Astrocyte of the cerebellum (primary cell): ENCODE results near the gene RAD51B.

Experiments
- DNase-seq: peaks from one replicate; pipeline ENCODE4 v3.0.0-alpha.2; 2011; ENCODE audit warnings: low read depth
- H3K4me3 ChIP-seq: 2 replicates; pipeline ENCODE4 v1.5.1; 2011; ENCODE audit warnings: mild to moderate bottlenecking, low read depth, low read length, moderate library complexity
- in situ Hi-C: cut with HindIII; loops from 2 replicates; pipeline ENCODE4 v1.10.0; 2017; ENCODE audit warnings: low sequenced_read_pairs
- TF ChIP-seq, protein P1 (sequence below): IDR thresholded peaks from 2 replicates; pipeline ENCODE4 v1.5.1; 2012; ENCODE audit warnings: low read length, low read depth, moderate library complexity, mild to moderate bottlenecking; ENCODE audit errors: missing control alignments

RAD51B gene

DNA sequence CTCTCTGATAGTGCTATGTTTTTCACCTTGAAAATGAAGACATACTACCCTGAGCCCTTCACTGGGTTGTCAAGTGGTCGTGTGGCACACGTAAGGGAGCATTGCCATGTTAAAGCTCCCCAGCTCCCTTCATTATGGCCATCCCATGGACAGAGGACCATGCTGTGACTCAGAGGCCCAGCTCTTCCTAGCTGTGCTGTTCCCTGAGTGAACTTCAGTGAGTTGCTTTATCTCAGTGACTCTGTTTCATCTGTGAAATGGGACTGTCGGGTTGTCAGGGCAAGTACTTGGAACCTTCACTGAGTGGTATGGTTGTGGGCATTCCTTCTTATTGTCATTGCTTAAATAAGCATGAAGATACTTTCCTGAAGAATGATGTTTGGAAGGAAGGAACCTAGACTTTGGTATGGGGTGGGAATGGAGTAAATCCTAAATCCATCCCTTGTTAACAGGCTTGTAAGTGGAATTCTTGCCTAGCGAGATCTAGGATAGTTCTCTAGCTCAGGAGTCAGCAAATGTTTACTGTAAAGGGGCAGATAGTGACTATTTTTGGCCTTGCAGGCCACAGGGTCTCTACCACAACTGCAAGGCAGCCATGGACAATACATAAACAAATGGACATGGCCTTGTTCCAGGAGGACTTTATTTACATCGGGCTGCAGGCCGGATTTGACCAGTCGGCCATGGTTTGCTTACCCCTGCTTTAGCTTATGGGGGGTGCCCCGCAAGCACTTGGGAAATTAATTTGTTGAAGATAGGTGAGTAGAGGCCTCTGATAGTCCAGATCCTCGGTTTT, 689.8 kb downstream of the RAD51B start:
- H3K4me3 ChIP-seq: no peak overlapping the region
- no peak for DNase-seq
- TF ChIP-seq, protein P1, sequence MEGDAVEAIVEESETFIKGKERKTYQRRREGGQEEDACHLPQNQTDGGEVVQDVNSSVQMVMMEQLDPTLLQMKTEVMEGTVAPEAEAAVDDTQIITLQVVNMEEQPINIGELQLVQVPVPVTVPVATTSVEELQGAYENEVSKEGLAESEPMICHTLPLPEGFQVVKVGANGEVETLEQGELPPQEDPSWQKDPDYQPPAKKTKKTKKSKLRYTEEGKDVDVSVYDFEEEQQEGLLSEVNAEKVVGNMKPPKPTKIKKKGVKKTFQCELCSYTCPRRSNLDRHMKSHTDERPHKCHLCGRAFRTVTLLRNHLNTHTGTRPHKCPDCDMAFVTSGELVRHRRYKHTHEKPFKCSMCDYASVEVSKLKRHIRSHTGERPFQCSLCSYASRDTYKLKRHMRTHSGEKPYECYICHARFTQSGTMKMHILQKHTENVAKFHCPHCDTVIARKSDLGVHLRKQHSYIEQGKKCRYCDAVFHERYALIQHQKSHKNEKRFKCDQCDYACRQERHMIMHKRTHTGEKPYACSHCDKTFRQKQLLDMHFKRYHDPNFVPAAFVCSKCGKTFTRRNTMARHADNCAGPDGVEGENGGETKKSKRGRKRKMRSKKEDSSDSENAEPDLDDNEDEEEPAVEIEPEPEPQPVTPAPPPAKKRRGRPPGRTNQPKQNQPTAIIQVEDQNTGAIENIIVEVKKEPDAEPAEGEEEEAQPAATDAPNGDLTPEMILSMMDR: no peak
- in situ Hi-C loops: loop anchor here (10.0 kb wide), 1 partner anchor 55 kb away; no protein-coding TSS in a partner anchor

DNA sequence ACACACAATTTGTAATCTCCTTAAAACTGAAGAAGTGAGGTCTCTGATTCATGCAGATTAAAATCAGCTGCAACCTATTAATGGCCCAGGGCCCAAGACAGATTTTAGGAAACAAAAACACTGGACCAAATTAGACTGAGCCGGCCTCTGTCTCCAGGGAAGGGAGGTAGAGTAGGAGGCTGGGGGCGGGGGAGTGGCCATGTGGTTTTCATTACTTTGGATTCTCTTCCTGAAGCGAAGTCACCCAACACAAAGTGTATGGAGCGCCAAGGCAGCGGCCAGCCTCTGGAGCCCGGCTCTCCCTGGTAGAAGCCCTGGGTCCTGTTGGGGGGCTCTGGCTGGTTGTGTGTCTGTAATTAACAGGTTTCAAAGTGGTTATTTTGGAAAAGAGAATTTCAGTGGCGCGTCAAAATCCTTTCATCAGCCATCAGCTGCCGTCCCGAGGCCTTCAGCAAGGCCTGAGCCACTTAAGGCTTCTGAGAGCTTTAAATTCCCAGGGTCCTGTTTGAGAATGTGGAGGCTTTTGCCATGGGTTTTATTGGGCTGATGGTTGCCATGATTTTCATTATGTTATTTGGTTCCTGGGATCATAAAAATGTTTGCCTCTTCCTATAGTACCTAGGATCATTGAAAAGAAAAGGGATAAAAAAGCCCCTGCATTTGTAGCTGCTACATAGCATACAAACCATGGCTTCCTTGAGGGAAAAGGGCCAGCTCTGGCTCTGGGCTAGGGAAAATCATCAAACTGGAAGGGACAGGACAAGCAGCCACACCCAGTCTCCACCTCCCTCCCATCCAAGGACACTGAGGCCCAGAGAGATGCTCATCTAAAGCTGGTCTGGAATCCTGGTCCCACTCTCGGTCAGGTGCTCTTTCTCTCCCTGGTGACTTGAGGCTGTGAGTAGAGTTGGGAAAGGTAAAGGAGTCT, 690.9 kb downstream of the RAD51B start:
- in situ Hi-C loops: no loop called here
- TF ChIP-seq, protein P1: no peak

DNA sequence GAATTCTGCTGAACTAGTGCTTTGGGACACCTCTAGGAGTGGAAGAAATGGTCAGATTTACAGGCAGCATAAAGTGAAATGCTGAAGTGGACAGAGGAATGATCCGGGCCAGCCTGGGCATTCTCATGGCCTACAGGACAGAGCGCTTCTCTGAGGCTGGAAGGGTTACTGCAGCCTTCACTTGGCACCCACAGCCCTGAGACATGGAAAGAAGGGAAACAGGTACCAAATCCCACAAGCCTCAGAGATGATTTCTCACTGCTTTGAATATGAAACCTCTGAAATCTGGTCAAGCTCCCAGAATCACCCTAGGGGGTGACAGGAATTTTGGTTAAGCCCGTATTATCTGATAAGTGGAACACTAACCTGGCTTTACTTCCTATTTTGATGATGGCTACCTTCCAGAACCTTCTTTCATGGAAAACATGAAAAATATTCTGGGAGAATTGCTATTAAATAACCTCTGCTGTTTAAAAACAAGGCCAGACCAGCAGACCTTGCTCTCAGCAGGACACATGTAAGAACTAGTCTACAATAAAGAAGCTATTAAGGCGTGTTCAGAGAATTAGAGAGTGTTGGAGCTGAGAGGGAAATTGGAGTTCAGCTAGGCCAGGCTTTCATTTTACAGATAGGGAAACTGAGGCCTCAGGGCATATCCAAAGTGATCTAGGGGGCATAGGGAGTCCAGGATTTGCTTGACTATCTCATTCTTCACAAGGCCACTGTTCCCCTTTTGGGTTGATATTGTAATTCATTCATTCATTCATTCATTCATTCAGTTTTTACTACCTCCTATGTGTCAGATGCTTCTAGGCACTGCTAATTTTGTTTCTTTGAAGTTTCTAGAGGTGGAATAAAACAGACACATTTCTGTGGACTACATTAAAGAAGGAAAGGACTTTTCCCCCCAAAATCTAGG, 691.8 kb downstream of the RAD51B start:
- in situ Hi-C loops: no loop called here
- DNase-seq: peak; percentile 81
- TF ChIP-seq, protein P1: peak; percentile 17
- no peak overlapping the region for H3K4me3 ChIP-seq

More for the DNA sequence above, 690.9 kb downstream of the RAD51B start:
- H3K4me3 ChIP-seq: no peak overlapping the region
- DNase-seq: peak; percentile 8

DNA sequence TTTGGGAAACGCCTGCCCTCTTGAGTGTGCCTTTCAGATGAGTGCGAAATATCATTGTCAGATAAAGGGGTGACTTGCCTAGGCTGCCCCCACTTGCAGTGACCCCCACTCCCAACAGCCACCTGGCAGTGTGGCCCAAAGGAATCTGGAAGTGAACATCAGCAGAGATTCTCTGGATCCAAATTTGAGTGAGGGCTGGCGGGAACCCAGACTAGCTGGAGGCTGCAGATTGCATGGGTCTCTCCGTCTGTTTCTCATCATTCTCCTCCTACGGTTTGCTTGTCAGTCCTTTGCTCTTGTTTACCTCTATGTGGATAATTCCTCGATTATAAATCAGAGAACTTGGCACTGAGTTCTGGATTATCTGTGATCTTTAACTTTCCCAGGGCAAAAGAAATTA, 692.5 kb downstream of the RAD51B start:
- TF ChIP-seq, protein P1: no peak
- in situ Hi-C loops: no loop called here
- no peak for DNase-seq

DNA sequence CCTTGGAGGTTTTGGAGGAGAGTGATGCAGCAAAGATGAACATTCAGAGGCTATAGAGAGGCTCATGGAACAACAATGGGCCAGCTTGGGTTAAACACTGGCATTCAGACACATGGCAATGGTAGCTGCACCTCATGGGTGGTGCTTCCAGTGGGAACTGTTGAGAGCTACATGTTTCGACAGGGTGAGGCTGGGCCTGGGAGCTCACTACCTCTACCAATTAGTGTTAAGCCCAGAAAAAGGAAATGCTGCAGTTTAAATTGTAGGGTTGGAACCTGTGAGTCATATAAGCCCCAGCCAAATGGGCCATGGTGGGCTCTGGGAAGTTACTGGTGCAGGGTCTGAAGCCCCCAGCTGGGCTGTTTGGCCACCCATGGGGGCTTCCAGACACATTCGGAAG, 693.6 kb downstream of the RAD51B start:
- in situ Hi-C loops: no loop called here
- no peak overlapping the region for H3K4me3 ChIP-seq
- no peak for DNase-seq
- TF ChIP-seq, protein P1: no peak

More for the DNA sequence above, 692.5 kb downstream of the RAD51B start:
- no peak overlapping the region for H3K4me3 ChIP-seq
